GM10248 (cell line): ENCODE results near the gene TSLP.

Experiments
- CTCF ChIA-PET: fragments of 300-600 bp; sonication (Branson Sonifier 250); formaldehyde crosslinking; extraction: SDS; loops from one replicate; lab custom pipeline; 2021; ENCODE audit warnings: antibody characterized with exemption; lab: Yijun Ruan, JAX
- POLR2A ChIA-PET: fragments of 350-650 bp; sonication (Branson Sonifier 250); formaldehyde crosslinking; extraction: SDS; loops from one replicate; lab custom pipeline; 2020; ENCODE audit warnings: antibody characterized with exemption; lab: Yijun Ruan, JAX
- DNase-seq: peaks from one replicate; pipeline ENCODE4 v3.0.0; 2012; ENCODE audit errors: extremely low spot score
- CTCF ChIP-seq: IDR thresholded peaks from 2 replicates; pipeline ENCODE4 v1.5.1; 2012; ENCODE audit warnings: mild to moderate bottlenecking, low read depth; ENCODE audit errors: extremely low read depth, missing control alignments, control extremely low read depth

Gene TSLP

GRCh38 chr5:111072949-111073682 is 1.6 kb downstream of the TSLP start:
- POLR2A ChIA-PET, result no interaction called here
- TF ChIP-seq CTCF, result no peak
- DNase-seq, result peak; percentile 50
- CTCF ChIA-PET, result no interaction called here

- DNase-seq, result no peak
- ChIA-PET POLR2A (no interaction called here), CTCF (no interaction called here)
- TF ChIP-seq CTCF, result no peak
These were observed 2.7 kb downstream of the TSLP start for GRCh38 chr5:111074244-111074643.

- no peak for DNase-seq
- CTCF ChIA-PET, result no interaction called here
- POLR2A ChIA-PET, result no interaction called here
- TF ChIP-seq CTCF, result no peak
These were observed 4.0 kb downstream of the TSLP start for GRCh38 chr5:111075520-111075919.

GRCh38 chr5:111076091-111076490 is 4.6 kb downstream of the TSLP start:
- POLR2A ChIA-PET, result no interaction called here
- DNase-seq, result no peak
- no peak for TF ChIP-seq CTCF
- CTCF ChIA-PET, result no interaction called here

GRCh38 chr5:111077678-111078077 is 6.2 kb downstream of the TSLP start:
- POLR2A ChIA-PET, result no interaction called here
- no peak for DNase-seq
- CTCF ChIA-PET, result no interaction called here

GRCh38 chr5:111079846-111080245 is 8.3 kb downstream of the TSLP start:
- CTCF ChIA-PET, result interaction anchor here (1.1 kb wide), 1 partner anchor 10 kb away, joined by 3 read pairs; no protein-coding TSS in a partner anchor
- POLR2A ChIA-PET, result no interaction called here
- TF ChIP-seq CTCF, result no peak
- no peak for DNase-seq

More at GRCh38 chr5:111077678-111078077, 6.2 kb downstream of the TSLP start:
- TF ChIP-seq CTCF, result no peak
